ENCODE data around the gene TRIM28. TPM values are rescaled to one million over a fixed set of nuclear protein-coding genes. Genes with fewer than 3 reads are reported as not detected.

The TRIM28 gene
- polyA plus RNA-seq, 5 donors: 459 to 685 (median 528) TPM

DNA sequence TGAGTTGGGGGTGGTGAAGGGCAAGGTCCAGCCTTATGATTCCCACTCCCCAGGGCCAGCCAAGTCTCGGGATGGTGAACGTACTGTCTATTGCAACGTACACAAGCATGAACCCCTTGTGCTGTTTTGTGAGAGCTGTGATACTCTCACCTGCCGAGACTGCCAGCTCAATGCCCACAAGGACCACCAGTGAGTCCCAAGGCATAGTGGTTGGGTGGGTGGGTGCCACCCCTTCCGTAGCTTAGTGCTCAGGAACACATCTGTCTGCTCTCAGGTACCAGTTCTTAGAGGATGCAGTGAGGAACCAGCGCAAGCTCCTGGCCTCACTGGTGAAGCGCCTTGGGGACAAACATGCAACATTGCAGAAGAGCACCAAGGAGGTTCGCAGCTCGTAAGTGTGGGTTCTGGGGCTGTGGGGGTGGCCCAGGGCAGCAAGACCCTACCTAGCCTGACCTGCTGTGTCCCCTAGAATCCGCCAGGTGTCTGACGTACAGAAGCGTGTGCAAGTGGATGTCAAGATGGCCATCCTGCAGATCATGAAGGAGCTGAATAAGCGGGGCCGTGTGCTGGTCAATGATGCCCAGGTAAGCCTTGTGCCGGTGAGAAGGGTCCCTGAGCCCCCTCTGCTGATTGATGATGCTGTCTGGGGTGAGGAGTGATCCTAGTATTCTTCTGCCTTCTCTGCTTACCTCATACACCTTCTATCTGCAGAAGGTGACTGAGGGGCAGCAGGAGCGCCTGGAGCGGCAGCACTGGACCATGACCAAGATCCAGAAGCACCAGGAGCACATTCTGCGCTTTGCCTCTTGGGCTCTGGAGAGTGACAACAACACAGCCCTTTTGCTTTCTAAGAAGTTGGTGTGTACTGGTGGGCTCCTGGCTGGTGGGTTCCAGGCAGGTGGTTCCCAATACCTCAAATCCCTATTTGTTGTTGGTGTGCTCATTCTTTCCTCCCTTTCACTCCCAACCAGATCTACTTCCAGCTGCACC, 3.8 kb downstream of the TRIM28 start:
- DNase-seq: no peak

DNA sequence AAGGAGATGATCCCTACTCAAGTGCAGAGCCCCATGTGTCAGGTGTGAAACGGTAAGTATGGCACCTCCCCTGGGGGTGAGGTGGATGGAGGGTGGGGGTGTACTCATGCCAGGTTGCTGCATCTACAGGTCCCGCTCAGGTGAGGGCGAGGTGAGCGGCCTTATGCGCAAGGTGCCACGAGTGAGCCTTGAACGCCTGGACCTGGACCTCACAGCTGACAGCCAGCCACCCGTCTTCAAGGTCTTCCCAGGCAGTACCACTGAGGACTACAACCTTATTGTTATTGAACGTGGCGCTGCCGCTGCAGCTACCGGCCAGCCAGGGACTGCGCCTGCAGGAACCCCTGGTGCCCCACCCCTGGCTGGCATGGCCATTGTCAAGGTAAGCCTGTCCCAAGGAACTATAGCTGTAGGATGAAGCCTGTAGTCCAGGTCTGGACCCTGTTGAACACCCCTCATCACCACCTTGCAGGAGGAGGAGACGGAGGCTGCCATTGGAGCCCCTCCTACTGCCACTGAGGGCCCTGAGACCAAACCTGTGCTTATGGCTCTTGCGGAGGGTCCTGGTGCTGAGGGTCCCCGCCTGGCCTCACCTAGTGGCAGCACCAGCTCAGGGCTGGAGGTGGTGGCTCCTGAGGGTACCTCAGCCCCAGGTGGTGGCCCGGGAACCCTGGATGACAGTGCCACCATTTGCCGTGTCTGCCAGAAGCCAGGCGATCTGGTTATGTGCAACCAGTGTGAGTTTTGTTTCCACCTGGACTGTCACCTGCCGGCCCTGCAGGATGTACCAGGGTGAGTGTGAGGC, 5.2 kb downstream of the TRIM28 start:
- no peak for DNase-seq

DNA sequence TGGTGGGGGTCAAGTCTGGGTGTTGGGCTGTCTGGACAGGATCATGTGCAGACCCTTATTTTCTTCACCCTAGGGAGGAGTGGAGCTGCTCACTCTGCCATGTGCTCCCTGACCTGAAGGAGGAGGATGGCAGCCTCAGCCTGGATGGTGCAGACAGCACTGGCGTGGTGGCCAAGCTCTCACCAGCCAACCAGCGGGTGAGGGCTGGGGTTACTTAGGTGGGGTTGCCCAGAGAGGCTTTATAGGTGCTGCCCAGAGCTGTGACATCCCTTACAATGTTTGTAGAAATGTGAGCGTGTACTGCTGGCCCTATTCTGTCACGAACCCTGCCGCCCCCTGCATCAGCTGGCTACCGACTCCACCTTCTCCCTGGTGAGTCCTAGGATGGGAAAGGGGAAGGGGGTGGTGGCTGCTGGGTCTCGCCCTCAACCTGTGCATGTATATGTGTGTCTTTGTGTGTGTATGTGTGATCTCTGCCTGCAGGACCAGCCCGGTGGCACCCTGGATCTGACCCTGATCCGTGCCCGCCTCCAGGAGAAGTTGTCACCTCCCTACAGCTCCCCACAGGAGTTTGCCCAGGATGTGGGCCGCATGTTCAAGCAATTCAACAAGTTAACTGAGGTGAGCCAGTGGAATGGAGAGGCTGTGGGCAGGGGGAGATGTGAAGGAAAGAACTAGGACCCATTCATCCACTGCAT, 5.9 kb downstream of the TRIM28 start:
- no peak for DNase-seq

DNA sequence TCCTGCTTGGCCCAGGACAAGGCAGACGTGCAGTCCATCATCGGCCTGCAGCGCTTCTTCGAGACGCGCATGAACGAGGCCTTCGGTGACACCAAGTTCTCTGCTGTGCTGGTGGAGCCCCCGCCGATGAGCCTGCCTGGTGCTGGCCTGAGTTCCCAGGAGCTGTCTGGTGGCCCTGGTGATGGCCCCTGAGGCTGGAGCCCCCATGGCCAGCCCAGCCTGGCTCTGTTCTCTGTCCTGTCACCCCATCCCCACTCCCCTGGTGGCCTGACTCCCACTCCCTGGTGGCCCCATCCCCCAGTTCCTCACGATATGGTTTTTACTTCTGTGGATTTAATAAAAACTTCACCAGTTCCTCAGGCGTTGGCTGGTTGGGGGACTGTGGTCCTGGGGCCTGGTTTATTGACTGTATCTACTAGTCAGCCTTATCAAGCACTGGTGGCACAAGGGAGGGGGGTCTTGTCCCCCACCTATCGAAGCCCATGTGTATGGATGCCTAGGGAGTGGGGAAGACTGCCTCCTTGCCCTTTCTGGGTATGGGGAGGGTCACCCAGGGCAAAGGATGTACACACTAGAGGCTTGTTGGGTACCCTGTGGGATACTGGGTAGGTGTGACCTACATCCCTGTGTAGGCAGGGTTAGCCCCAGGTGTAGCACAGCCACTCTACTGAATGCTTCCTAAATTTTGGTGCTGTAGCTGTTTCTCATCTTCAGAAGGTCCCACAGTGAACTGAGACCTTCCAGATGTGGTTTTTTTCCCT, 6.7 kb downstream of the TRIM28 start:
- DNase-seq: no peak

- no peak for DNase-seq
Observed at GRCh38 chr19:58551123-58551497, 7.2 kb downstream of the TRIM28 start.

DNA sequence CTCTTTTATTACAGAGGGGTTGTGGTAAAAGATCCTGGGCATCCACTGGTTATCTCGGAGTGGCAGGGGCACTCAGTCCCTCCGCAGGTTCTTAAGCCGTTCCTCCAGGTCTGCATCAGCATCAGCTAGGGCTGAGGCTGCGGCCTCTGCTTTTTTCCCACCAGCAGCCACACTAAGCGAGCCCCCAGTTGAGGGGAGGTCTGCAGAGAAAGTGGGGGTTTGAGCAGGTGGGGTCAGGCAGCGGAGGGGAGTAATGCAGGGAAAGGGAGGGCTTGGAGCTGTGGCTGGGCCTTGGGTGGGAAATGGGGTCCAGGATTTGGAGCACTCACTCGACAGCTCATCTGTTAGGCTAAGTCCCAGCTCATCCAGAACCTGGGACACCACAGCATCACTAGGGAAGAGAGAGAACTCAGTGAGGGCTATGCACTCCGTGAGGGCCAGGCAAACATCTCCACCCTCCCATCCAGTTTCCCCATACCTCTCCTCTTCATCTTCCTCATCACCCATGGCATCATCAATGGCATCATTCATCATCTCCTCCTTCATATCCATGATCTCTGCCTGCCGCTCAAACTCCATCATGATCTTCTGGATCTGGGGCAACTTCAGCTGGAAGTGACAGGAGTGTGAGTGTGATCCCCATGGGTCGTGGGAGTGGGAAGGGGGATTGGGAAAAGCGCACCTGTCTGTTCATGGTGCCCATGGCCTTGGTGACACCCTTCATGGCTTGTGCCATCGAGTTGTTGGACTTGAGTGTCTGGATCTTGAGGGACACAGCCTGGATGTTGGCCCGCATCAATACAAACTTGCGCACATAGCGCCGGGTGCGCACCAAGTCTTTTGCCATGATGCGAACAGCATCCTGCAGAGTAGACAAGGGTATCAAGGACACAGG, 8.0 kb downstream of the TRIM28 start:
- DNase-seq: no peak

DNA sequence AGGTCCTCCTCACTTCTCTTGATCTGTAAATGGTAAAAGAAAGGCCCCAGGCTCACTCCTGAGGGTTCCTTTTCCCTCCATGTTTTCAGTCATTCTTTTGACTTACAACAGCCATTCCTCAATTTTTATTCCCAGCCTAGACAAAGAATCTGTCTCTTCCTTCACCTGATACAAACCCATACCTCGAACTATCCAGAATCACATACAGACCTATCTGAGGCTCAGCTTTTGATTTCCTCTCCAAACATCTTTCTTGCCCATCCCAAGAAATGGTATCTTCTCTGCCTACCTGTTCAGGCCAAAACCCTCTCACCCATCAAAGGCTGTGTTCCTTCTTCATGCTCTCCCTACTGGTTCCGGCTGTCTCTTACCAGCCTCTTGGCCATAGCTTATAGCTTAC, 8.8 kb downstream of the TRIM28 start:
- DNase-seq: no peak

- DNase-seq: no peak
Observed at GRCh38 chr19:58553799-58554493, 10.1 kb downstream of the TRIM28 start.

- peak; percentile 96 to 97 for DNase-seq
Observed at GRCh38 chr19:58554494-58555368, 10.9 kb downstream of the TRIM28 start, which contains the start of gene CHMP2A. Gene CHMP2A (minus strand): TSS chr19:58555105. CDS start chr19:58554212, 893 bp downstream.

DNA sequence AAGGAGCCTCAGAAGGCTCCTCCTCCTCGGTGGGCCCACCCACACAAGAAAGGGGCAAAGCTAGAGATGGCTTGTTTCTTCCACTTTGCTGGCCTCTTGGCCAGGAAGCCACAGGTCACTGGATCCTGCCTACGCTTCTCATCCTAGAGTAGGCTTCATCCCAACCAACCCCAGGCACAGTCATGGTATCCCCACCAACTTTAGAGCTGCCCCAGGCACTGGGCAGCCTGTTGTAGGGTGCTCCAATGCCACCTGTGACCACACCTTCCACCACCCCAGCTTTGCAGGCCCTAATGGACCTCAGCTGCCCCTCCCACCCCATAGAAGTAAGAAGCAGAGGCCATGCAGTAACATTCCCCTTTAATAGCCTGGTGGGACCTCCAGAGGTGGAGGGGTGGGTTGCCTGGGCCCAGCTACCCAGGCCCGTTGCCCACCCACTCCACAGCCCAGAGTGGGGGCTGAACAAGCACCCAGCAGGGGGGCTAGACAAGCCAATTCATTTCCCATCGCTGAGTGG, 11.6 kb downstream of the TRIM28 start:
- DNase-seq: no peak

DNA sequence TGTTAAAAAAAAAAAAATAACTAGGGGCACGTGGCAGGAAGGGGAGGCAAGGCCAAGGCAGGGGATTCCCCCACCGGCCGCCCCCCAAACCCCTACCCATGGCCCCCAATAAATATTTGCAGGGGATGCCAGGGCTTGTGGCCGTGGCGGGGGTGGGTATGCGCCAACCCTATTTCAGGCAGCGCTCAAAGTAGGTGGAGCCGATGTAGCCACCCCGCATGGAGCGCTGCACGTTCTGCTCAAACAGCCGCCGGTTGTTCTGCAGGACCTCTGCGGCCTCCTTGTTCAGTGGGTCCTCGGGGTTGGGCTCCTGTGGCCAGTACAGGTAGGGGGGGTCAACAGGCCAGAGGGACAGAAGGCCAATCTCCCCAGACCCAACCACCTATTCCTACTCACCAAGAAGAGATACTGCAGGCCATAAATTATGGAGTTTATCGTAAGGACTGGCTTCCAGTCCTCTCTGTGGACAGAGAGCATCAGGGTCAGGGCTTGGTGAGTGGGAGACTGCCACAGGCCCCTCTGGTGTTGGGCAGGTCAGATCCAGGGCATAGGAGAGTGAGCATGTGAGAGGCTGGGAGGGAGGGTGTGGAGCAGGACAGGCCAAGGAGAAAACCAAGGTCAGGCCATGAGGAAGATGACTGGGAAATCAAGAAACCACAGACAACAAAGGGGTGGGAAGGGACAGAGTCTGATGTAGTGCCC, 12.2 kb downstream of the TRIM28 start:
- DNase-seq: no peak

- no peak for DNase-seq
Observed at GRCh38 chr19:58556622-58557220, 12.9 kb downstream of the TRIM28 start.

- DNase-seq: no peak
Observed at GRCh38 chr19:58557221-58558065, 13.6 kb downstream of the TRIM28 start.

- no peak for DNase-seq
Observed at GRCh38 chr19:58558066-58558622, 14.3 kb downstream of the TRIM28 start, which contains the start of gene UBE2M. Gene UBE2M (minus strand): TSS chr19:58558611. CDS start chr19:58558381, 230 bp downstream.

GRCh38 chr19:58558623-58559274, 14.9 kb downstream of the TRIM28 start:
- peak; percentile 98 for DNase-seq
